WTC11 (cell line): Measurements from ENCODE around the gene ARHGAP44. TPM values are rescaled to one million over a fixed set of nuclear protein-coding genes. Genes with fewer than 3 reads are reported as not detected.

ENCODE experiments used
- ATAC-seq: fragments of 200-7000 bp; cut with Tn5 transposase; 2 replicates; pipeline ENCODE4 v1.10.0; 2021; ENCODE audit warnings: mild to moderate bottlenecking, moderate library complexity
- CTCF ChIA-PET: fragments of 300-600 bp; sonication (Branson Sonifier 250); formaldehyde crosslinking; loops from one replicate; lab custom pipeline; 2021; ENCODE audit warnings: antibody characterized with exemption; lab: Charles Lee
- POLR2A ChIA-PET: fragments of 350-600 bp; sonication (Branson Sonifier 250); formaldehyde crosslinking; loops from one replicate; lab custom pipeline; 2021; ENCODE audit warnings: antibody characterized with exemption; lab: Charles Lee
- DNase-seq: peaks from one replicate; pipeline ENCODE4 v3.0.0; 2021; ENCODE audit warnings: low spot score
- H3K27ac Mint-ChIP-seq: 2 replicates; pipeline ENCODE4 v1.8.0; 2021; ENCODE audit warnings: mixed read lengths
- H3K27me3 Mint-ChIP-seq: 2 replicates; pipeline ENCODE4 v1.8.0; 2021; ENCODE audit warnings: low read depth, mild to moderate bottlenecking, moderate library complexity, mixed read lengths
- H3K36me3 Mint-ChIP-seq: 2 replicates; pipeline ENCODE4 v1.8.0; 2021; ENCODE audit warnings: mixed read lengths
- H3K4me1 Mint-ChIP-seq: 2 replicates; pipeline ENCODE4 v1.8.0; 2022; ENCODE audit warnings: mixed read lengths
- H3K4me3 Mint-ChIP-seq: 2 replicates; pipeline ENCODE4 v1.8.0; 2021; ENCODE audit warnings: mild to moderate bottlenecking, moderate library complexity, mixed read lengths
- H3K9me3 Mint-ChIP-seq: 2 replicates; pipeline ENCODE4 v1.8.0; 2021; ENCODE audit warnings: mixed read lengths
- AFF4 ChIP-seq: sonication (generic); formaldehyde crosslinking; IDR thresholded peaks from 2 replicates; pipeline ENCODE4 v1.8.1; 2023; ENCODE audit warnings: mild to moderate bottlenecking, missing genetic modification reagents, borderline replicate concordance
- ATF3 ChIP-seq: sonication (generic); formaldehyde crosslinking; conservative IDR thresholded peaks from 2 replicates; pipeline ENCODE4 v1.8.1; 2022; ENCODE audit warnings: mild to moderate bottlenecking, missing genetic modification reagents
- CREB1 ChIP-seq: sonication (generic); formaldehyde crosslinking; IDR thresholded peaks from 2 replicates; pipeline ENCODE4 v1.8.0; 2023; ENCODE audit warnings: mild to moderate bottlenecking, missing genetic modification reagents
- E2F1 ChIP-seq: sonication (generic); formaldehyde crosslinking; IDR thresholded peaks from 2 replicates; pipeline ENCODE4 v1.8.0; 2022; ENCODE audit warnings: mild to moderate bottlenecking, missing genetic modification reagents
- ELF4 ChIP-seq: sonication (generic); formaldehyde crosslinking; IDR thresholded peaks from 2 replicates; pipeline ENCODE4 v1.8.1; 2022; ENCODE audit warnings: low read depth, mild to moderate bottlenecking, moderate library complexity, missing genetic modification reagents
- EMX1 ChIP-seq: fragments of 250-450 bp; sonication (Bioruptor Pico); IDR thresholded peaks from 2 replicates; pipeline ENCODE4 v1.8.0; 2021; ENCODE audit warnings: mild to moderate bottlenecking
- ERG ChIP-seq: fragments of 250-450 bp; sonication (Bioruptor Pico); IDR thresholded peaks from 2 replicates; pipeline ENCODE4 v1.8.0; 2021; ENCODE audit warnings: mild to moderate bottlenecking
- FOXJ3 ChIP-seq: sonication (generic); formaldehyde crosslinking; IDR thresholded peaks from 2 replicates; pipeline ENCODE4 v1.9.0; 2021; ENCODE audit warnings: missing genetic modification reagents, mild to moderate bottlenecking, borderline replicate concordance
- GRHL2 ChIP-seq: fragments of 250-450 bp; sonication (Bioruptor Pico); IDR thresholded peaks from 2 replicates; pipeline ENCODE4 v1.8.0; 2022; ENCODE audit warnings: mild to moderate bottlenecking, moderate library complexity; ENCODE audit not compliant: insufficient replicate concordance, severe bottlenecking
- GTF2I ChIP-seq: fragments of 250-450 bp; sonication (Bioruptor Pico); conservative IDR thresholded peaks from 2 replicates; pipeline ENCODE4 v1.4.0; 2021; ENCODE audit warnings: mild to moderate bottlenecking
- HMGXB4 ChIP-seq: sonication (generic); formaldehyde crosslinking; IDR thresholded peaks from 2 replicates; pipeline ENCODE4 v1.8.1; 2023; ENCODE audit warnings: mild to moderate bottlenecking, moderate library complexity, missing genetic modification reagents
- MAX ChIP-seq: sonication (generic); formaldehyde crosslinking; IDR thresholded peaks from 2 replicates; pipeline ENCODE4 v1.8.0; 2022; ENCODE audit warnings: mild to moderate bottlenecking, missing genetic modification reagents
- OVOL2 ChIP-seq: fragments of 250-450 bp; sonication (Bioruptor Pico); IDR thresholded peaks from 2 replicates; pipeline ENCODE4 v1.9.0; 2021; ENCODE audit warnings: mild to moderate bottlenecking, borderline replicate concordance
- SP1 ChIP-seq: sonication (generic); formaldehyde crosslinking; conservative IDR thresholded peaks from 2 replicates; pipeline ENCODE4 v1.8.1; 2022; ENCODE audit warnings: missing genetic modification reagents
- TCF7 ChIP-seq: sonication (generic); formaldehyde crosslinking; IDR thresholded peaks from 2 replicates; pipeline ENCODE4 v1.8.0; 2022; ENCODE audit warnings: mild to moderate bottlenecking, low read depth, missing genetic modification reagents, moderate library complexity
- TEAD4 ChIP-seq: sonication (generic); formaldehyde crosslinking; IDR thresholded peaks from 2 replicates; pipeline ENCODE4 v1.8.0; 2022; ENCODE audit warnings: mild to moderate bottlenecking, missing genetic modification reagents
- USF2 ChIP-seq: sonication (generic); formaldehyde crosslinking; IDR thresholded peaks from 2 replicates; pipeline ENCODE4 v1.8.1; 2023; ENCODE audit warnings: mild to moderate bottlenecking, missing genetic modification reagents, moderate library complexity
- ZBTB43 ChIP-seq: sonication (generic); formaldehyde crosslinking; IDR thresholded peaks from 2 replicates; pipeline ENCODE4 v1.8.1; 2023; ENCODE audit warnings: mild to moderate bottlenecking, missing genetic modification reagents
- ZNF121 ChIP-seq: sonication (generic); formaldehyde crosslinking; IDR thresholded peaks from 2 replicates; pipeline ENCODE4 v1.8.0; 2023; ENCODE audit warnings: missing genetic modification reagents
- ZNF219 ChIP-seq: sonication (generic); formaldehyde crosslinking; IDR thresholded peaks from 2 replicates; pipeline ENCODE4 v1.8.0; 2023; ENCODE audit warnings: missing genetic modification reagents, mild to moderate bottlenecking, borderline replicate concordance
- ZNF281 ChIP-seq: sonication (generic); formaldehyde crosslinking; IDR thresholded peaks from 2 replicates; pipeline ENCODE4 v1.8.0; 2023; ENCODE audit warnings: mild to moderate bottlenecking, missing genetic modification reagents
- total RNA-seq: library from RNA; stranded (reverse); gene quantifications from 3 replicates; pipeline ENCODE4 v1.2.3, GENCODE V29; 2021

Gene ARHGAP44
- total RNA-seq, 1 experiment from 2014 or later: 23.8 TPM

- TF ChIP-seq TCF7 (CRISPR knock-in tag): no peak
- no peak for TF ChIP-seq ERG (CRISPR knock-in tag)
- TF ChIP-seq HMGXB4: no peak
- TF ChIP-seq TEAD4 (CRISPR knock-in tag): no peak
- TF ChIP-seq, all 79 proteins: peak for 0
These were observed 190.7 kb downstream of the ARHGAP44 start (continued) for GRCh38 chr17:12979826-12980500.

GRCh38 chr17:12982224-12982623 is 192.9 kb downstream of the ARHGAP44 start:
- CTCF ChIA-PET: no interaction called here

More at GRCh38 chr17:12982224-12982623, 192.9 kb downstream of the ARHGAP44 start:
- ATAC-seq (no peak), DNase-seq (no peak)
- H3K9me3 Mint-ChIP-seq: no peaks in the 10 kb centered on the region
- H3K4me3 Mint-ChIP-seq: no peak overlapping the region
- H3K36me3 Mint-ChIP-seq: peaks cover 10% of the 10 kb centered on the region
- H3K27me3 Mint-ChIP-seq: no peaks in the 10 kb centered on the region
- peaks cover 21% of the 10 kb centered on the region for H3K4me1 Mint-ChIP-seq
- H3K27ac Mint-ChIP-seq: no peak overlapping the region
- POLR2A ChIA-PET: no interaction called here
- TF ChIP-seq TCF7 (CRISPR knock-in tag) (no peak), ZNF281 (CRISPR knock-in tag) (no peak), CREB1 (no peak), FOXJ3 (CRISPR knock-in tag) (no peak), ZBTB43 (CRISPR knock-in tag) (no peak), ZNF121 (CRISPR knock-in tag) (no peak), SP1 (CRISPR knock-in tag) (no peak), ATF3 (CRISPR knock-in tag) (no peak), EMX1 (CRISPR knock-in tag) (no peak), MAX (no peak), GTF2I (CRISPR knock-in tag) (no peak), AFF4 (CRISPR knock-in tag) (no peak), USF2 (CRISPR knock-in tag) (no peak), OVOL2 (CRISPR knock-in tag) (no peak), GRHL2 (CRISPR knock-in tag) (no peak), E2F1 (CRISPR knock-in tag) (no peak), ELF4 (CRISPR knock-in tag) (no peak), ZNF219 (no peak)
- TF ChIP-seq, all 79 proteins: peak for 0
